SK-N-MC (cell line): ENCODE measurements around the gene TPD52L2.

Experiments
- EZH2 ChIP-seq: fragments of 200-600 bp; sonication (generic); IDR thresholded peaks from one replicate; pipeline ENCODE4 v1.6.1; 2017; ENCODE audit warnings: antibody characterized with exemption
- FOXP2 ChIP-seq: optimal IDR thresholded peaks from 2 replicates; pipeline ENCODE3; 2011; ENCODE audit warnings: mild to moderate bottlenecking, moderate library complexity; ENCODE audit not compliant: insufficient read depth; ENCODE audit errors: extremely low read length, control extremely low read depth
- POLR2AphosphoS5 ChIP-seq: IDR thresholded peaks from 2 replicates; pipeline ENCODE4 v1.6.1; 2012; ENCODE audit warnings: mild to moderate bottlenecking, low read depth, low read length, borderline replicate concordance

DNA sequence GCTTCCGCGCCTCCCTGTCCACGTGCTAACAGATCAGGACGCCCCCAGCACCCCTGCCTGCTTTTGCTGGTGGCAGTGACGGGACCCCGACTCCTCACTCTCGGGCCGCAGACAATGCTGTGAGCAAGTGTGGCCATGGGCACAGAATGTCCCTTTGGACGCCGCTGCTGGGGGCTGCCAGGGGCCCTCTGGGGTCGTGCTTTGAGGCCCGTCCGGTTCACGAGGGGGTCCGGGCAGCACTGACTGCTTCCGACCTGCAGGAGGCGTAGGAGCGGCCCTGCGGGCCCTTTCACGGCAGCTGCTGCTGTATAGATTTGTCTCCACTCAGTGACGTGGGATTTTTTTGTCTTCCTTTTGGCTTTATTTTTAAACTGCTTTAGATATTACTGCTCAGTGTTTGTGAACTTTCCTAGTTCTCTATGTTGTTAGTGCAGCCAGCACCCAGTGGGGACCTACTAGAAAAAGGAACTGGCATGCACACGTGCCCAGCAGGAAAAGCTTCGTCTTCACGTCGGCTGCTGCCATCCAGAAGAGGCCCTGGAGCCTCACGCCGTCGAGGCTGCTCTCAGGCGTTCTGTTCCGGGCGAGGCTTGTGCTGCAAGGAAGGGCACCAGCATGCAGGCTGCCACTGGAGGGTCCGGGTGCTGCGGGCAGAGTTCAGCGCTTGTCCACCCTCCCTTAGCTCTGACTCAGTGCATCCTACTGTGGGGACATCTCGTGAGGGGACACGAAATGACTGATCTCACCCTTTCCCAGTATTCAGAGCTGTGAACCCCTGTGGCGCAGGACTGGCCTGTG lies 69.4 kb downstream of the TPD52L2 start:
- TF ChIP-seq EZH2 (no peak), POLR2AphosphoS5 (no peak), FOXP2 (no peak)
